Lower leg skin (tissue), 3 donors: ENCODE measurements around the gene HS6ST3.

Experiments used
- CTCF ChIP-seq, 3 donors: fragments of 450-650 bp; IDR thresholded peaks; one replicate each; pipeline ENCODE4 v1.5.1; 2016; ENCODE audit warnings: antibody characterized with exemption in 3 of 3, mild to moderate bottlenecking in 3 of 3, moderate library complexity in 2 of 3
- POLR2A ChIP-seq, 2 donors: fragments of 450-650 bp; IDR thresholded peaks; one replicate each; pipeline ENCODE4 v1.6.1; 2016 to 2017; ENCODE audit warnings: antibody characterized with exemption in 2 of 2, mild to moderate bottlenecking in 1 of 2, moderate library complexity in 1 of 2

DNA sequence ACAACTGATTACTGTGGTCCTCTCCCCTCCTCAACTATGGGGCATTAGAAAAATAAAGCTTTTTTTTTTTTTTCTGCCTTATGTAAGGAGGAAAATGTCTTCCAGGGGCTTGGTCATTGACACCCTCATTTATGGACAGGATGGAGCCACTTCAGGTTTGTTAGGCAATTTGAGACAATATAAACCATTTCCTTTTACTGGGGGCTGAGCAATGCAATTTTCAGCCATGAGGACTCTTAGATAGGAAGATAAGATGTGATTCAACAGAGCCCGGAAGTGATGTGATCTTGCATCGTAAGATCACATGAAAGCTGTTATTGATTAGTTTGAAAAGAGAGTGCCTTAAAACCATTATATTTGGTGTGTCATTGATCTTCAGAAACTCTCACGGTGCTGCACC lies 693.6 kb downstream of the HS6ST3 start:
- TF ChIP-seq CTCF (IDR thresholded peaks at IDR 0.05) (no peak), POLR2A (IDR thresholded peaks at IDR 0.05) (no peak)
